Testis (tissue), 5 donors: Measurements from ENCODE around the gene EME1. TPM values are rescaled to one million over a fixed set of nuclear protein-coding genes. Genes with fewer than 3 reads are reported as not detected.

ENCODE experiments used
- DNase-seq: peaks from one replicate; pipeline ENCODE4 v3.0.0-alpha.2; 2019
- H3K27ac ChIP-seq, 2 donors: fragments of 200-600 bp; sonication (generic); one replicate each; pipeline ENCODE4 v1.5.1; 2019
- H3K27me3 ChIP-seq: fragments of 200-600 bp; sonication (generic); one replicate; pipeline ENCODE4 v1.5.1; 2019
- H3K36me3 ChIP-seq: fragments of 200-600 bp; sonication (generic); one replicate; pipeline ENCODE4 v1.5.1; 2017; ENCODE audit warnings: low read depth; ENCODE audit errors: missing control alignments
- H3K4me1 ChIP-seq: fragments of 200-600 bp; sonication (generic); one replicate; pipeline ENCODE4 v1.5.1; 2019
- H3K4me3 ChIP-seq, 2 donors: fragments of 200-600 bp; sonication (generic); one replicate each; pipeline ENCODE4 v1.5.1; 2017 to 2019
- H3K9me3 ChIP-seq: fragments of 200-600 bp; sonication (generic); one replicate; pipeline ENCODE4 v1.5.1; 2017
- CTCF ChIP-seq, 3 experiments: fragments of 450-650 bp in 2 of 3; fragments of 200-600 bp in 1 of 3; sonication (generic) in 1 of 3; IDR thresholded peaks; one replicate each; pipeline ENCODE4 v1.5.1; 2016 to 2019; ENCODE audit warnings: antibody characterized with exemption in 3 of 3, mild to moderate bottlenecking in 2 of 3, moderate library complexity in 1 of 3
- POLR2A ChIP-seq: fragments of 450-650 bp; IDR thresholded peaks from one replicate; pipeline ENCODE4 v1.6.1; 2017; ENCODE audit warnings: antibody characterized with exemption, mild to moderate bottlenecking, moderate library complexity
- WGBS, 2 donors: methylation state at CpG; one replicate each; pipeline ENCODE4 v1.1.5; 2018; 5-methylcytosine and 5-hydroxymethylcytosine counted together
- intact Hi-C: fragments of 100-400 bp; cut with DNase I; formaldehyde crosslinking; loops from one replicate; pipeline ENCODE4 v1.15.1; 2023; ENCODE audit warnings: low total_unique reads
- long read RNA-seq, 2 donors: transcript quantifications; one replicate each; lab custom pipeline, GENCODE V29; 2026
- polyA plus RNA-seq: library from polyadenylated mRNA; stranded (reverse); fragments of 350-450 nt; fragmentation: Illumina TruSeq; extraction: RNeasy Lipid Tissue Mini Kit (QIAGEN cat#74804); gene quantifications from one replicate; pipeline ENCODE4 v1.2.3, GENCODE V29; 2014; ENCODE audit warnings: low read depth, low replicate concordance; ENCODE audit not compliant: insufficient read depth
- total RNA-seq, 2 donors: library from RNA; depleted of rRNA; stranded (reverse); fragments of >200 nt; gene quantifications; one replicate each; pipeline ENCODE4 v1.2.3, GENCODE V29; 2016

EME1 gene
- 10 to 100 TPM; 15.6 to 19.3 TPM for total RNA-seq
- 22.8 TPM for polyA plus RNA-seq
- long read RNA-seq, donor 1, partial matches to known transcripts = 0 of 2 reads
- long read RNA-seq, donor 1, other reads (novel, unspliced or antisense) = 0 of 2 reads
- long read RNA-seq, donor 2 = 0 reads

DNA sequence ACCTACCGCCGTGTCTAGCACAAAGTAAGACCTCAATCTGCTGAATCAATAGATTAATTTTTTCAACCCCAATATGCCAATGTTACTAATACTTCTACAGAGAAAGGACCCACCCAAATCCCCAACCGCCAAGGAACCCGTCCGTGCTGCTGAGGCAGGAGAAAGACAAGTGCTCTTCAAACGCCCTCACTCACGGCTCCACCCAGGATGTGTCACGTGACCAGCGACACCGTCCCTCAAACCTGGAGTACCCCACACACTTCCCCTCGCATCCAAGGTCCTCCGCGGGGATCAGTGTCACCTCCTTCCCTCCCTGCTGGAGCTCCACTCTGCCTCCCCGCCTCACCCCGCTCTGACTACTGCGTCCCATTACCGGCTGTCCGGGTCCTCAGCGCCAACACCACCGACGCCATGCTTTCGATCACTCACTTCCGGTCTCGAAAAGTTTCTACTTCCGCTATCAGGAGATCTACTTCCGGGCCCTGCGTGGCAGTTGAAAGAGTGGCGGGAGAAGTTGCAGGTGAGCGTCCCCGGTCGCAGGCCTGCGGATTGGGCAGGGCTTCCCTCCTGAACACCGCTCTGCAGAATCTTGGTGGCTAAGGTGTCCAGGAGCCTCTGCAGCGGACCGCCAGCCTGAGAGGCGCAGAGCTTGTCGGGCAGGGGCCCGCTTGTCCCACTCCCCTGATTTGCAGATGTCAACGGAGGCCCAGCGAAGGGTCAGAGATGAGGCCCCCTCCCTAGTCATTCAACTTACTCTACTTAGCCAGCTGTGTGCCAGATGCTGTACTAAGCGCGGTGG is at the start of gene EME1, which contains the start of gene MRPL27:
EME1 (plus strand) TSS at position 472 of the 799 bp plus-strand sequence. CDS start 1,980 bp downstream, outside the sequence.
MRPL27 (minus strand) TSS at position 427 of the 799 bp plus-strand sequence; CDS start at position 413, 14 bp downstream.
- intact Hi-C loops = loop anchor here (10.0 kb wide), 1 partner anchor 102 kb away; the partner anchor contains the start of gene RSAD1
- 1% methylated on average over 37 to 42 of the region's 42 CpGs for WGBS, 2 donors
- H3K36me3 ChIP-seq = no peaks in the 10 kb centered on the region
- H3K27me3 ChIP-seq = no peaks in the 10 kb centered on the region
- peaks cover 19% of the 10 kb centered on the region for H3K4me1 ChIP-seq
- no peaks in the 10 kb centered on the region for H3K9me3 ChIP-seq
- peak within 1 kb of the TSS; percentile 68 to 84 for H3K4me3 ChIP-seq
- TF ChIP-seq POLR2A = no peak
- no peak for TF ChIP-seq CTCF (IDR thresholded peaks at IDR 0.05)
- peak within 1 kb of the TSS; percentile 88 to 93 for H3K27ac ChIP-seq
- peak; percentile 92 for DNase-seq

- H3K27me3 ChIP-seq = no peaks in the 10 kb centered on the region
- no peak overlapping the region for H3K4me3 ChIP-seq
- H3K4me1 ChIP-seq = no peaks in the 10 kb centered on the region
- no peak for DNase-seq
- WGBS, 2 donors = 46 to 71% methylated on average over 4 of the region's 4 CpGs
- H3K27ac ChIP-seq = no peak overlapping the region
- TF ChIP-seq POLR2A (no peak), CTCF (IDR thresholded peaks at IDR 0.05) (no peak)
- intact Hi-C loops = no loop called here
- no peaks in the 10 kb centered on the region for H3K9me3 ChIP-seq
- no peaks in the 10 kb centered on the region for H3K36me3 ChIP-seq
Measured at GRCh38 chr17:50325906-50326305, 47.1 kb upstream of the EME1 start.

DNA sequence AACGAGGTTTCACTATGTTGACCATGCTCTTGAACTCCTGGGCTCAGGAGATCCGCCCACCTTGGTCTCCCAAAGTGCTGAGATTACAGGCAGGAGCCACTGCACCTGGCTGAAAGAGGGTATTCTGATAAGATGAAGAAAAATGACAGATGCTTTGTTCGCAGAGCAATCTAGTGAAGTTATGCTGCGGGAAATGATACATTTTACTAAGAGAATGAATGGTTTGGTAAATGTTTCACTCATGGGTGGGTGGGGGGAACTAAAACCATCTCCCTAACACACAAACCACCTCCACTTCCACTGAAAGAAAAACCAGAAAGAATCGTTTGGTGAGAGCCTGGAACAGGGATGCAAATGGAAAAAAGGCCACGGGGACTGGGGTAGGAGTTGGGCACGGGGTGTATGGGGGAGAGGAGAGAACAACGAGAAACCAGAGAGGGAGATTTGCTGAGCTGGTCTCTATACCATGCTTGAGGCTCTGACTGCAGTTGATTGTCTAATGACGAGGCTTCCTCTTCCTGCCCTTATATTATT is 46.1 kb upstream of the EME1 start:
- no peaks in the 10 kb centered on the region for H3K36me3 ChIP-seq
- no peaks in the 10 kb centered on the region for H3K9me3 ChIP-seq
- no peaks in the 10 kb centered on the region for H3K4me1 ChIP-seq
- DNase-seq = no peak
- no peaks in the 10 kb centered on the region for H3K27me3 ChIP-seq
- WGBS, 2 donors = 65% methylated on average over 9 of the region's 9 CpGs
- no peak overlapping the region for H3K27ac ChIP-seq
- TF ChIP-seq POLR2A (no peak), CTCF (IDR thresholded peaks at IDR 0.05) (no peak)
- H3K4me3 ChIP-seq = no peak overlapping the region
- intact Hi-C loops = no loop called here

- DNase-seq = no peak
- WGBS, 2 donors = 65 to 70% methylated on average over 20 to 21 of the region's 21 CpGs
Measured at GRCh38 chr17:50328363-50329325, 44.4 kb upstream of the EME1 start.

More at GRCh38 chr17:50328363-50329325, 44.4 kb upstream of the EME1 start:
- H3K27me3 ChIP-seq = no peaks in the 10 kb centered on the region
- no peaks in the 10 kb centered on the region for H3K4me1 ChIP-seq
- H3K36me3 ChIP-seq = no peaks in the 10 kb centered on the region
- intact Hi-C loops = no loop called here
- no peaks in the 10 kb centered on the region for H3K9me3 ChIP-seq
- no peak overlapping the region for H3K27ac ChIP-seq
- TF ChIP-seq POLR2A (no peak), CTCF (IDR thresholded peaks at IDR 0.05) (no peak)
- H3K4me3 ChIP-seq = no peak overlapping the region
